HT-29 (cell line): ENCODE data around the gene SNW1. TPM values are rescaled to one million over a fixed set of nuclear protein-coding genes. Genes with fewer than 3 reads are reported as not detected.

ENCODE experiments used
- total RNA-seq: library from RNA; depleted of rRNA; stranded (reverse); fragments of >200 nt; shearing (Covaris generic); gene quantifications from 2 replicates; pipeline ENCODE4 v1.2.3, GENCODE V29; 2014; rRNA removed

SNW1 gene
- total RNA-seq, 1 experiment from 2014 or later = 24.7 TPM

Other genes with a start within 250 kb of the SNW1 start
- 22.9 and 28.0 TPM in 2 replicates for gene SPTLC2, start 144.5 kb downstream of the SNW1 start, total RNA-seq
- 4.2 and 4.6 TPM in 2 replicates for gene ALKBH1, start 53.1 kb downstream of the SNW1 start, total RNA-seq
- 264 and 331 TPM in 2 replicates for gene SLIRP, start 53.1 kb downstream of the SNW1 start, total RNA-seq
- 3.7 and 4.3 TPM in 2 replicates for gene ADCK1, start 39.0 kb upstream of the SNW1 start, total RNA-seq